Measurements from ENCODE around the gene CYP1B1. TPM values are rescaled to one million over a fixed set of nuclear protein-coding genes. Genes with fewer than 3 reads are reported as not detected.
"Not testable (repeated sequence)": the region's sequence is repeated elsewhere in the genome, so short reads cannot be mapped to it uniquely, and the experiment has no call there.

Gene CYP1B1
- polyA plus RNA-seq, 4 donors, result 0.67 to 15.1 (median 1.5) TPM

DNA sequence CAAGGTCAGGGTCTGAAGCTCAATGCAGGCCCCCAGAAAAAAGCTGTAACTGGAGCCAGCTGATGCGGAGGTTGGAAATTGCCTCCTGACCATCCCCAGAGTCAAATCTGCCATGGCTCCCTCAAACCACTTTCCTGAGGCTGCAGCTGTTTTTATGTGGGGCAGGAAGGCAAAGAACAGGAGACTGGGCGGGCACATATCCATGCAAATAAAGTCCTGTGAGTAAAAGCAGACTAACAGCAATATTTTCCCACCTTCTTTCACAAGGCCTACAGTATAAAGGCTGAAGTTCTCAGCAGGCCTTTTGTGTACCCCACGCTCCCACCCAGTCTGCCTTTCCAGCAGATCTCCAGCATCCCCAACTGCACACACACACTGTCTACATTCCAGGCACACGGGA, 47.1 kb downstream of the CYP1B1 start:
- Histone ChIP-seq H3K36me3 (ENCODE audit: control insufficient read depth in 3 of 3, insufficient read depth in 2 of 3, low read depth in 1 of 3, low read length in 3 of 3) (no peaks in the 10 kb centered on the region), H3K4me1 (ENCODE audit: control insufficient read depth in 3 of 3, insufficient read depth in 2 of 3, low read depth in 1 of 3, low read length in 2 of 3) (no peaks in the 10 kb centered on the region), H3K4me3 (ENCODE audit: low read depth in 1 of 3, low read length in 3 of 3) (no peak overlapping the region), H3K27me3 (ENCODE audit: control insufficient read depth in 3 of 3, insufficient read depth in 3 of 3, low read length in 3 of 3) (no peaks in the 10 kb centered on the region), H3K27ac (ENCODE audit: low read depth in 1 of 3, low read length in 2 of 3) (no peak overlapping the region), H3K9me3 (ENCODE audit: control insufficient read depth in 2 of 2, insufficient read depth in 1 of 2, low read depth in 1 of 2, low read length in 1 of 2) (no peaks in the 10 kb centered on the region)
- DNase-seq (no peak), FAIRE-seq (no peak)
- 91 to 93% (median 92%) methylated on average over 4 of the region's 4 CpGs for WGBS, 3 donors

DNA sequence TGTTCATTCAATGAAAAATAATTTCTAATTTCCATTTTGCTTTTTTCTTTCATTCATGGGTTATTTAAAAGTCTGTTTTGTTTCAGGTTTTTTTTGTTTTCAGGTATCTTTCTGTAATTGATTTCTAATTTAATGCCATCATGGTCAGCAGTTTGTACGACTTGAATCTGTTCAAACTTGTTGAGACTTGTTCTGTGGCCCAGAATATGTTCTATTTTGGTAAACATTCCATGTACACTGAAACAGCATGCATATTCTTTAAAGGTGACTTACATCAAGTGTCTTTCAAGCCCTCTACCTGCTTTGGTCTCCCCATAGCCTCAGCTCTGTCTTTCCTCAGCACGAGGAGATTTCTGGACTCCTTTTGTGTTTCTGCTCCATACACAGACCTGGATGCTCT, 49.1 kb downstream of the CYP1B1 start:
- H3K27me3 ChIP-seq (ENCODE audit: control insufficient read depth in 3 of 3, insufficient read depth in 3 of 3, low read length in 3 of 3), result no peaks in the 10 kb centered on the region
- WGBS, 3 donors, result 79 to 85% (median 84%) methylated on average over 2 of the region's 2 CpGs
- DNase-seq (no peak), FAIRE-seq (no peak)
- H3K36me3 ChIP-seq (ENCODE audit: control insufficient read depth in 3 of 3, insufficient read depth in 2 of 3, low read depth in 1 of 3, low read length in 3 of 3), result no peaks in the 10 kb centered on the region
- H3K4me1 ChIP-seq (ENCODE audit: control insufficient read depth in 3 of 3, insufficient read depth in 2 of 3, low read depth in 1 of 3, low read length in 2 of 3), result no peaks in the 10 kb centered on the region
- no peak overlapping the region for H3K27ac ChIP-seq (ENCODE audit: low read depth in 1 of 3, low read length in 2 of 3)
- no peaks in the 10 kb centered on the region for H3K9me3 ChIP-seq (ENCODE audit: control insufficient read depth in 2 of 2, insufficient read depth in 1 of 2, low read depth in 1 of 2, low read length in 1 of 2)
- no peak overlapping the region for H3K4me3 ChIP-seq (ENCODE audit: low read depth in 1 of 3, low read length in 3 of 3)

DNA sequence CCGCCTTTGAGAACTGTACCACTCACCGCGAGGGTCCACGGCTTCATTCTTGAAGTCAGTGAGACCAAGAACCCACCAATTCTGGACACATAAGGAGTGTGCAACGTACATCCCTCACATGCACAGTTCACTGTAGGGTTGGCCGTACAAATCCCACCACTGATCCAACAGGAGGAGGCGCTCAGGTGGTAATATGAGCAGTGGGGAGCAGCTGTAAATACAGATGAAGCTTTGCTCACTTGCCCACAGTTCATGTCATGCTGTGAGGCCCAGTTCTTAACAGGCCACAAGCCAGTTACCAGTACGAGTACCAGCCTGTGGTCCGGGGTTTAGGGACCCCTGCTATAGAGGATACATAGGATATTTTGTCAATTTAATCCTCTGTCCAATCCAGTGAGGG, 54.4 kb downstream of the CYP1B1 start:
- FAIRE-seq, result no peak
- Histone ChIP-seq H3K9me3 (ENCODE audit: control insufficient read depth in 2 of 2, insufficient read depth in 1 of 2, low read depth in 1 of 2, low read length in 1 of 2) (no peaks in the 10 kb centered on the region), H3K36me3 (ENCODE audit: control insufficient read depth in 3 of 3, insufficient read depth in 2 of 3, low read depth in 1 of 3, low read length in 3 of 3) (peaks cover 0 to 4% (median 0%) of the 10 kb centered on the region in 3 donors), H3K27me3 (ENCODE audit: control insufficient read depth in 3 of 3, insufficient read depth in 3 of 3, low read length in 3 of 3) (no peaks in the 10 kb centered on the region), H3K4me3 (ENCODE audit: low read depth in 1 of 3, low read length in 3 of 3) (no peak overlapping the region), H3K27ac (ENCODE audit: low read depth in 1 of 3, low read length in 2 of 3) (no peak overlapping the region), H3K4me1 (ENCODE audit: control insufficient read depth in 3 of 3, insufficient read depth in 2 of 3, low read depth in 1 of 3, low read length in 2 of 3) (no peaks in the 10 kb centered on the region)
- 89 to 96% (median 95%) methylated on average over 9 of the region's 9 CpGs for WGBS, 3 donors
- no peak for DNase-seq

DNA sequence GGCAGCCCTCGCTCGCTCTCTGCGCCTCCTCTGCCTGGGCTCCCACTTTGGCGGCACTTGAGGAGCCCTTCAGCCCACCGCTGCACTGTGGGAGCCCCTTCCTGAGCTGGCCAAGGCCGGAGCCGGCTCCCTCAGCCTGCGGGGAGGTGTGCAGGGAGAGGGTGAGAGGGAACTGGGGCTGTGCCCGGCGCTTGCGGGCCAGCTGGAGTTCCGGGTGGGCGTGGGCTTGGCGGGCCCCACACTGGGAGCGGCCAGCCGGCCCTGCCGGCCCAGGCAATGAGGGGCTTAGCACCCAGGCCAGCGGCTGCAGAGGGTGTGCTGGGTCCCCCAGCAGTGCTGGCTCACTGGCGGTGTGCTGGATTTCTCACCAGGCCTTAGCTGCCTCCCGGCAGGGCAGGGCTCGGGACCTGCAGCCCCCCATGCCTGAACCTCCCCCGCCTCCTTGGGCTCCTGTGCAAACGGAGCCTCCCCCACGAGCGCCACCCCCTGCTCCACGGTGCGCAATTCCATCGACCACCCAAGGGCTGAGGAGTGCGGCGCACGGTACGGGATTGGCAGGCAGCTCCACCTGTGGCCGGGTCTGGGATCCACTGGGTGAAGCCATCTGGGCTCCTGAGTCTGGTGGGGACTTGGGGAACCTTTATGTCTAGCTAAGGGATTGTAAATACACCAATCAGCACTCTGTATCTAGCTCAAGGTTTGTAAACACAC, 55.4 kb downstream of the CYP1B1 start:
- H3K4me3 ChIP-seq (ENCODE audit: low read depth in 1 of 3, low read length in 3 of 3); H3K27me3 ChIP-seq (ENCODE audit: control insufficient read depth in 3 of 3, insufficient read depth in 3 of 3, low read length in 3 of 3); H3K4me1 ChIP-seq (ENCODE audit: control insufficient read depth in 3 of 3, insufficient read depth in 2 of 3, low read depth in 1 of 3, low read length in 2 of 3); H3K27ac ChIP-seq (ENCODE audit: low read depth in 1 of 3, low read length in 2 of 3); H3K9me3 ChIP-seq (ENCODE audit: control insufficient read depth in 2 of 2, insufficient read depth in 1 of 2, low read depth in 1 of 2, low read length in 1 of 2); FAIRE-seq; H3K36me3 ChIP-seq (ENCODE audit: control insufficient read depth in 3 of 3, insufficient read depth in 2 of 3, low read depth in 1 of 3, low read length in 3 of 3); DNase-seq: not testable (repeated sequence)
- WGBS, 3 donors, result 97 to 98% (median 98%) methylated on average over 27 to 33 of the region's 33 CpGs

DNA sequence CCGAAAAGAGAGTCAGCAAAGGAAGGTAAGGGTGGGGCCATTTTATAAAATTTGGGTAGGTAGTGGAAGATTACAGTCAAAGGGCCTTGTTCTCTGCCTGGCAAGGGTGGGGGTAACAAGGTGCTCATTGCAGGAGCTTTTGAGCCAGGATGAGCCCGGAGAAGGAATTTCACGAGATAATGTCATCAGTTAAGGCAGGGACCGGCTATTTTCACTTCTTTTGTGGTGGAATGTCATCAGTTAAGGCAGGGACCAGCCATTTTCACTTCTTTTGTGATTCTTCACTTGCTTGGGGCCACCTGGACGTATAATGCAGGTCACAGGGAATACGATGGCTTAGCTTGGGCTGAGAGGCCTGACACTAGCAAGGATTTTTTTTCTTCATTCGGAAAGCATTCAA, 58.1 kb downstream of the CYP1B1 start:
- H3K4me1 ChIP-seq (ENCODE audit: control insufficient read depth in 3 of 3, insufficient read depth in 2 of 3, low read depth in 1 of 3, low read length in 2 of 3), result no peaks in the 10 kb centered on the region
- H3K9me3 ChIP-seq (ENCODE audit: control insufficient read depth in 2 of 2, insufficient read depth in 1 of 2, low read depth in 1 of 2, low read length in 1 of 2), result no peaks in the 10 kb centered on the region
- 76 to 97% (median 93%) methylated on average over 7 of the region's 7 CpGs for WGBS, 3 donors
- DNase-seq, result no peak
- H3K4me3 ChIP-seq (ENCODE audit: low read depth in 1 of 3, low read length in 3 of 3), result no peak overlapping the region
- H3K36me3 ChIP-seq (ENCODE audit: control insufficient read depth in 3 of 3, insufficient read depth in 2 of 3, low read depth in 1 of 3, low read length in 3 of 3), result peaks cover 0 to 4% (median 0%) of the 10 kb centered on the region in 3 donors
- no peak overlapping the region for H3K27ac ChIP-seq (ENCODE audit: low read depth in 1 of 3, low read length in 2 of 3)
- H3K27me3 ChIP-seq (ENCODE audit: control insufficient read depth in 3 of 3, insufficient read depth in 3 of 3, low read length in 3 of 3), result no peaks in the 10 kb centered on the region
- FAIRE-seq, result no peak

Other genes starting within 250 kb of the CYP1B1 start
- gene RMDN2, start 150.9 kb downstream of the CYP1B1 start, polyA plus RNA-seq, result 10 to 100 TPM in 1 of 4 donors, 1 to 10 TPM in 3; 5.1 to 26.0 (median 8.4) TPM